KMS-11 (cell line): Measurements from ENCODE around the gene PHKB.
A peak's percentile ranks its signal among the peaks of the same experiment; 100 is the strongest.

Experiments used
- H2AFZ ChIP-seq: fragments of 200-600 bp; sonication (generic); 2 replicates; pipeline ENCODE4 v1.6.1; 2016; ENCODE audit warnings: antibody characterized with exemption, mixed run types, low read depth
- H3K27ac ChIP-seq: fragments of 200-600 bp; sonication (generic); 2 replicates; pipeline ENCODE4 v1.6.1; 2016; ENCODE audit warnings: mild to moderate bottlenecking, mixed run types
- H3K27me3 ChIP-seq: fragments of 200-600 bp; sonication (generic); 2 replicates; pipeline ENCODE4 v1.6.1; 2017; ENCODE audit warnings: mild to moderate bottlenecking, low read depth, mixed run types, moderate library complexity; ENCODE audit not compliant: insufficient read depth
- H3K36me3 ChIP-seq: fragments of 200-600 bp; sonication (generic); 2 replicates; pipeline ENCODE4 v1.6.1; 2017; ENCODE audit warnings: mild to moderate bottlenecking, mixed run types; ENCODE audit not compliant: insufficient read depth
- H3K4me1 ChIP-seq: fragments of 200-600 bp; sonication (generic); 2 replicates; pipeline ENCODE4 v1.6.1; 2016; ENCODE audit warnings: mild to moderate bottlenecking, low read depth, mixed run types; ENCODE audit not compliant: poor library complexity, severe bottlenecking
- H3K4me2 ChIP-seq: fragments of 200-600 bp; sonication (generic); 2 replicates; pipeline ENCODE4 v1.7.0; 2016; ENCODE audit warnings: mild to moderate bottlenecking, mixed run types
- H3K4me3 ChIP-seq: fragments of 200-600 bp; sonication (generic); IDR thresholded peaks from 2 replicates; pipeline ENCODE4 v1.6.1; 2017; ENCODE audit warnings: low read depth, low read length, mixed read lengths; ENCODE audit not compliant: insufficient read depth
- H3K79me2 ChIP-seq: fragments of 200-600 bp; sonication (generic); 2 replicates; pipeline ENCODE4 v1.6.1; 2016; ENCODE audit warnings: low read depth, mixed run types; ENCODE audit not compliant: insufficient read depth
- H3K9ac ChIP-seq: fragments of 200-600 bp; sonication (generic); 2 replicates; pipeline ENCODE4 v1.6.1; 2016; ENCODE audit warnings: mild to moderate bottlenecking, mixed run types
- H4K20me1 ChIP-seq: fragments of 200-600 bp; sonication (generic); 2 replicates; pipeline ENCODE4 v1.6.1; 2016; ENCODE audit warnings: mild to moderate bottlenecking, mixed run types; ENCODE audit not compliant: insufficient read depth
- TF ChIP-seq, protein P1 (sequence below): fragments of 200-600 bp; sonication (generic); conservative IDR thresholded peaks from 2 replicates; pipeline ENCODE4 v1.6.1; 2017; ENCODE audit warnings: low read depth, mild to moderate bottlenecking, antibody characterized with exemption, low read length, moderate library complexity, mixed read lengths

The PHKB gene

DNA sequence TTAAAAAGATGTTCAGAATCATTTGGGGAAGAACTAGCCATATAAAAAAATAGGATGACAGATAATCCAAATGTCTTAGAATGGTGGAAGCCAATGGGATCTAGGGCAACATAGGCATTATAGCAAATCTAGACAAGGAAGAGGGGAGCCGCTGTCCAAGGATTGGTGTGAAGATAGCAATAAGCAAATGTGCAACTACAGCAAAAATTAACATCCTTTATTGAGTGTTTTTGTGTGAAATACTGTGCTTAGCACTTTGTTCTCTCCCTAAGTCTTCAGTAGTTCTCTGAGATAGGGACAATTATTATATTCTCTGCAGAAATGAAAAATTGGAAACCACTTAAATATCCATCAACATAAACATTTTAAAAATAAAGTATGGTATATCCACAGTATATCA, 177.0 kb downstream of the PHKB start:
- Histone ChIP-seq H4K20me1 (no peaks in the 10 kb centered on the region), H3K27me3 (no peaks in the 10 kb centered on the region), H3K9ac (no peak overlapping the region), H3K27ac (no peak overlapping the region), H3K4me1 (peaks cover 2% of the 10 kb centered on the region), H3K79me2 (no peaks in the 10 kb centered on the region), H2AFZ (no peak overlapping the region), H3K36me3 (no peaks in the 10 kb centered on the region), H3K4me3 (no peak overlapping the region), H3K4me2 (no peak overlapping the region)
- TF ChIP-seq, protein P1, sequence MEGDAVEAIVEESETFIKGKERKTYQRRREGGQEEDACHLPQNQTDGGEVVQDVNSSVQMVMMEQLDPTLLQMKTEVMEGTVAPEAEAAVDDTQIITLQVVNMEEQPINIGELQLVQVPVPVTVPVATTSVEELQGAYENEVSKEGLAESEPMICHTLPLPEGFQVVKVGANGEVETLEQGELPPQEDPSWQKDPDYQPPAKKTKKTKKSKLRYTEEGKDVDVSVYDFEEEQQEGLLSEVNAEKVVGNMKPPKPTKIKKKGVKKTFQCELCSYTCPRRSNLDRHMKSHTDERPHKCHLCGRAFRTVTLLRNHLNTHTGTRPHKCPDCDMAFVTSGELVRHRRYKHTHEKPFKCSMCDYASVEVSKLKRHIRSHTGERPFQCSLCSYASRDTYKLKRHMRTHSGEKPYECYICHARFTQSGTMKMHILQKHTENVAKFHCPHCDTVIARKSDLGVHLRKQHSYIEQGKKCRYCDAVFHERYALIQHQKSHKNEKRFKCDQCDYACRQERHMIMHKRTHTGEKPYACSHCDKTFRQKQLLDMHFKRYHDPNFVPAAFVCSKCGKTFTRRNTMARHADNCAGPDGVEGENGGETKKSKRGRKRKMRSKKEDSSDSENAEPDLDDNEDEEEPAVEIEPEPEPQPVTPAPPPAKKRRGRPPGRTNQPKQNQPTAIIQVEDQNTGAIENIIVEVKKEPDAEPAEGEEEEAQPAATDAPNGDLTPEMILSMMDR, result no peak

DNA sequence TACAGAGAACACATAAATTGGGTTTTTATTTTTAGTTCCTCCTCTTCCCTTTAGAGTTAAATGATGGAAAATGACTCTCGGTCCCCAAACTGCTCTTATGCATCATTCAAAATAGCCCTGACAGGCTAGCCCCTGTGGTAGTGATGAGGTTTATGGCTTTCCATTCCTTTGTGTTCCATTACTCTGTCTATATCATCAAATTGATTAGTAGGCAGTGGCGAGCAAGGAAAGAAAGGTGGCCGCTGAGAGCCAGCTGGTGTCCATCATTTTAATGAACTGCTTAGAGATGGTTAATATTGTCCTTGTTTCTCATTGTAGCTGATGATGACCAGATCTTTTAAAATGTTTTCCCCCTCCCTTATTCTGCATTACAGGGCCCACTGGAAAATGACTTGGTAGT, 179.5 kb downstream of the PHKB start:
- no peak overlapping the region for H3K27ac ChIP-seq
- no peaks in the 10 kb centered on the region for H3K27me3 ChIP-seq
- H2AFZ ChIP-seq, result no peak overlapping the region
- no peaks in the 10 kb centered on the region for H3K36me3 ChIP-seq
- no peak overlapping the region for H3K4me2 ChIP-seq
- no peak overlapping the region for H3K4me3 ChIP-seq
- no peaks in the 10 kb centered on the region for H3K79me2 ChIP-seq
- H4K20me1 ChIP-seq, result no peaks in the 10 kb centered on the region
- TF ChIP-seq, protein P1, result no peak
- H3K9ac ChIP-seq, result no peak overlapping the region
- H3K4me1 ChIP-seq, result peaks cover 19% of the 10 kb centered on the region

DNA sequence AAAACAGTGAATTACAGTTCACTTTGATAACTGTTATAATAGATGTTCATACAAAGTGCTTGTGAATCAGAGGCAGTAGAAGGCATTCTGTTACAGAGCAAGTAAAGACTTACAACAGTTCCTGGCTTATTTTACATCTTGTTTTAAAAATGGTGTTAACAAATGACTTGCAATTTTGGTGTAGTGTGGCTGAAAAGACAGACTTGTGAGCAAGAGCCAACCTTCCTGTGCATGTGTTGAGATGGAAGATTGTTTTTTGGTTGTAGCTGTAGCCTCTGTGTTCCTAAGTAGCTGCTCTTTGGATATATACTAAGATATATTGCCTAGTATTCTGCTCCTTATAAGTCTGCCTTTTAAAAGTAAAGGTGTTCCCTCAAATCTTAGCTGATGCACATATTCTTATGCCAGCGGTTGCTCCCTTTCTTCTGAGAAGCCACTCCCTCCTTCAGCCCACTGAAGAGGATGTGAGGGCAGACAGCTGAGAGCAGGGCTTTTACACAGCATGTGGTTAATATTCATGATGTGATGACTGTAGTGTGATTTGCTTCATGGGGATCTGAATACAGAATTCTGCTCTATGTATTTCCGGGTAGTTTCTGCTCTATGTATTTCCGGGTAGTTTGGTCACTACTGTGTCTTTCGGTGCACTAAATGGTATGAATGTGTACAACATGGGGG, 182.3 kb downstream of the PHKB start:
- Histone ChIP-seq H3K9ac (no peak overlapping the region), H4K20me1 (no peaks in the 10 kb centered on the region), H3K4me3 (no peak overlapping the region), H3K4me1 (peaks cover 19% of the 10 kb centered on the region), H3K27me3 (no peaks in the 10 kb centered on the region), H3K4me2 (no peak overlapping the region), H3K27ac (peak overlapping the region; percentile 6; the same call in 1 of the 2 replicates), H2AFZ (no peak overlapping the region), H3K79me2 (no peaks in the 10 kb centered on the region), H3K36me3 (no peaks in the 10 kb centered on the region)
- TF ChIP-seq, protein P1, result no peak

DNA sequence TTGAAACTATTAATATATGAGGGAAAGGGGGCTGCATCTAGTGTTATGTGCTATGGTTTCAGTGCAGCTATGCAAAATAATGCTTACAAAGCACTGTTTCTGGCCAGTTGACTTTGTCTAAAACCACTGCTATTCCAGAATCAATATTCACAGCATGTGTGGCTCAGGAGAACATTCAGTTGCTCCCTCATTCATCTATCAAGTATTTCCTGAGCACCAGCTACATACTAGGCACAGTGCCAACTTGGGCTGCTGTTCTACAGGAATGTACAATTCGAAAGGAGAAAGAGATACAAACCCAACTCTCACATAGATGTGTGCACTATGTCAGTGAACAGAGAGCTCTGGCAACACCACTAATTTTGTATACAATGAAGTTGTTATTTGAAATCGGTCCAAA, 183.0 kb downstream of the PHKB start:
- no peak overlapping the region for H3K4me2 ChIP-seq
- H3K9ac ChIP-seq, result no peak overlapping the region
- no peaks in the 10 kb centered on the region for H3K79me2 ChIP-seq
- TF ChIP-seq, protein P1, result no peak
- H3K36me3 ChIP-seq, result no peaks in the 10 kb centered on the region
- no peak overlapping the region for H3K4me3 ChIP-seq
- H3K4me1 ChIP-seq, result peaks cover 19% of the 10 kb centered on the region
- no peaks in the 10 kb centered on the region for H4K20me1 ChIP-seq
- no peak overlapping the region for H2AFZ ChIP-seq
- H3K27me3 ChIP-seq, result no peaks in the 10 kb centered on the region
- no peak overlapping the region for H3K27ac ChIP-seq
